Measurements from ENCODE around the gene FCGR3A. TPM values are rescaled to one million over a fixed set of nuclear protein-coding genes. Genes with fewer than 3 reads are reported as not detected.

Gene FCGR3A
- total RNA-seq, 1 donor from 2014 or later, result not detected

DNA sequence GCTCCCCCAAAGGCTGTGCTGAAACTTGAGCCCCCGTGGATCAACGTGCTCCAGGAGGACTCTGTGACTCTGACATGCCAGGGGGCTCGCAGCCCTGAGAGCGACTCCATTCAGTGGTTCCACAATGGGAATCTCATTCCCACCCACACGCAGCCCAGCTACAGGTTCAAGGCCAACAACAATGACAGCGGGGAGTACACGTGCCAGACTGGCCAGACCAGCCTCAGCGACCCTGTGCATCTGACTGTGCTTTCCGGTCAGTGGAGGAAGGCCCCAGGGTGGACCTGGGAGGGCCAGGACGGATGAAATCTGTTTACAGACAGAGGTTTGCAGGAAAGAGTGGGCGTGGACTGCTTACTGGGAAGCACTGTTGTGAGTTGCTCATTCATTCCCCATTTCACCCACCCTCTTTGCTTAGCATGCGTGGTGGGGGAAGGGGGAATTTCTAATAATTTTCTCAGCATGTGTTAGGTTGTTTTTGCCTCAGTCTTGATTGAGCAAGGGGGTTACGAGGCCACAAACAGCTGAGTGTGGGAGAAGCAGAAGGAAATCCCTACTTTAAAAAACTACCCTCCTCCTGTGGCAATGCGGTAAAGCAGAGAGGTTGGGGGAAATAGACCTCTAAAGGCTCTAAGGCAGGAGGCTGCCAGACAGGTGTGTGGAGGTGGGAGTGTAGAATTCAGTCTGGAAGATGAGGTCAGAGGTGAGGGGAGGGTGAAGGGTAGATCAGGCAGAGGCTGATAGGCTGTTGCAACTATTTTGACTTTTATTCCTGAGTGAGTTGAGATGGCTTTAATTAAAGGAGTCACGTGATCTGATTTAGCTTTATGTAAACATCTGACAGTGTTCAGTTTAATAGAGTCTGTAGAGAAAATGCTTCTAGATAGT, 43.0 kb downstream of the FCGR3A start:
- no peak overlapping the region for H2AFZ ChIP-seq (replicated peaks)
- H3K27ac Mint-ChIP-seq, result no peak overlapping the region

DNA sequence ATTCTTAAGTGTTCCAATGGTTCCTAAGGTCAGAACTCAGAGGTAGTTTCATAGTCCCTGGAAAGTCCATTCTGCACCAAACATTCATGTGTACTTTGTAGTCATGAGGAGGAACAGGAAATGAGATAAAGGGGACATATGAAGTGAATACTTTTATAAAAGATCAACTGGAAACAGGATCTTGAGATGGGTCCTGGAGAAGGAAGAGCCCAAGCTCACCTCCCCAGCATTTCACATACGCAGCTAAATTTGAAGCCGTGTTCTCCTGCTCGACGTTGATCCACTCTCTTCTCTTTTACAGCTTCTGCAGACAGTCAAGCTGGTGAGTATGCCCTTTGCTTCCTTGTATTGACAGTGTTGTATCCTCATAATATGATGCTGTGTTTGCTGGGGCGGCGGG, 43.9 kb downstream of the FCGR3A start:
- Histone ChIP-seq H3K27me3 (peaks cover 12% of the 10 kb centered on the region), H3K79me2 (ENCODE audit: low read depth) (no peaks in the 10 kb centered on the region), H3K36me3 (no peaks in the 10 kb centered on the region), H3K4me3 (no peak overlapping the region), H3K9ac (no peak overlapping the region), H3K4me2 (no peak overlapping the region), H4K20me1 (ENCODE audit: low read depth) (no peaks in the 10 kb centered on the region), H3F3A (ENCODE audit: low read depth) (no peaks in the 10 kb centered on the region), H2AFZ (replicated peaks) (no peak overlapping the region), H3K9me3 (ENCODE audit: low read depth) (no peaks in the 10 kb centered on the region), H3K27ac (no peak overlapping the region), H3K4me1 (peaks cover 6% of the 10 kb centered on the region)
- no peak for DNase-seq (ENCODE audit: low spot score)
- Mint-ChIP-seq H3K27me3 (ENCODE audit: insufficient read depth, low read depth) (peaks cover 11% of the 10 kb centered on the region), H3K9me3 (no peaks in the 10 kb centered on the region), H3K4me3 (no peak overlapping the region), H3K36me3 (no peaks in the 10 kb centered on the region), H3K4me1 (peaks cover 10% of the 10 kb centered on the region), H3K27ac (no peak overlapping the region)
- TF ChIP-seq EZH2 (IDR thresholded peaks at IDR 0.05) (no peak), EZH2phosphoT487 (IDR thresholded peaks at IDR 0.05) (no peak)
- TF ChIP-seq, protein P1, sequence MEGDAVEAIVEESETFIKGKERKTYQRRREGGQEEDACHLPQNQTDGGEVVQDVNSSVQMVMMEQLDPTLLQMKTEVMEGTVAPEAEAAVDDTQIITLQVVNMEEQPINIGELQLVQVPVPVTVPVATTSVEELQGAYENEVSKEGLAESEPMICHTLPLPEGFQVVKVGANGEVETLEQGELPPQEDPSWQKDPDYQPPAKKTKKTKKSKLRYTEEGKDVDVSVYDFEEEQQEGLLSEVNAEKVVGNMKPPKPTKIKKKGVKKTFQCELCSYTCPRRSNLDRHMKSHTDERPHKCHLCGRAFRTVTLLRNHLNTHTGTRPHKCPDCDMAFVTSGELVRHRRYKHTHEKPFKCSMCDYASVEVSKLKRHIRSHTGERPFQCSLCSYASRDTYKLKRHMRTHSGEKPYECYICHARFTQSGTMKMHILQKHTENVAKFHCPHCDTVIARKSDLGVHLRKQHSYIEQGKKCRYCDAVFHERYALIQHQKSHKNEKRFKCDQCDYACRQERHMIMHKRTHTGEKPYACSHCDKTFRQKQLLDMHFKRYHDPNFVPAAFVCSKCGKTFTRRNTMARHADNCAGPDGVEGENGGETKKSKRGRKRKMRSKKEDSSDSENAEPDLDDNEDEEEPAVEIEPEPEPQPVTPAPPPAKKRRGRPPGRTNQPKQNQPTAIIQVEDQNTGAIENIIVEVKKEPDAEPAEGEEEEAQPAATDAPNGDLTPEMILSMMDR (IDR thresholded peaks at IDR 0.05), result no peak

More for the DNA sequence above, 43.0 kb downstream of the FCGR3A start:
- Histone ChIP-seq H3F3A (ENCODE audit: low read depth) (no peaks in the 10 kb centered on the region), H3K9me3 (ENCODE audit: low read depth) (no peaks in the 10 kb centered on the region), H4K20me1 (ENCODE audit: low read depth) (no peaks in the 10 kb centered on the region), H3K27ac (no peak overlapping the region), H3K4me1 (peaks cover 6% of the 10 kb centered on the region), H3K4me3 (no peak overlapping the region), H3K36me3 (no peaks in the 10 kb centered on the region), H3K27me3 (peaks cover 5% of the 10 kb centered on the region), H3K9ac (no peak overlapping the region), H3K4me2 (no peak overlapping the region), H3K79me2 (ENCODE audit: low read depth) (no peaks in the 10 kb centered on the region)
- DNase-seq (ENCODE audit: low spot score), result no peak
- Mint-ChIP-seq H3K4me3 (no peak overlapping the region), H3K36me3 (no peaks in the 10 kb centered on the region), H3K27me3 (ENCODE audit: insufficient read depth, low read depth) (peaks cover 13% of the 10 kb centered on the region), H3K4me1 (peaks cover 13% of the 10 kb centered on the region), H3K9me3 (no peaks in the 10 kb centered on the region)
- no peak for TF ChIP-seq EZH2 (IDR thresholded peaks at IDR 0.05)

DNA sequence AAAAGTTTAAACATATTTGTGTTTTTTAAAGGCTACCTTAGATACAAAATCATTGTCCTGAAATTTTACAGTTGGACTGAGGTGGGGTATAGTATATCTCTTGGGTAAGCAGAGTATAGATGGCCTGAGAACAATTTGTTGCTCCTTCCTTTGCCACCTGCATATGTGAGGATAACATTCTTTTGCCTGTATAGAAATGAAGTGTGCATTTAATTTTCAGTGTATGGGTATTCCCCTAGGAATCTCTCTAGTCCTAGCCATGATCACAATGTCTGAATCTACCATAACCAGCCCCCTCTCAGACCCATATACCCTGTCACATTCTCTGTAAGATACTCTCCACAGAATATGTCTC, 46.2 kb downstream of the FCGR3A start:
- H3K9me3 ChIP-seq (ENCODE audit: low read depth), result no peaks in the 10 kb centered on the region
- peaks cover 6% of the 10 kb centered on the region for H3K4me1 ChIP-seq
- H3K36me3 ChIP-seq, result no peaks in the 10 kb centered on the region
- H4K20me1 ChIP-seq (ENCODE audit: low read depth), result no peaks in the 10 kb centered on the region
- H3K79me2 ChIP-seq (ENCODE audit: low read depth), result no peaks in the 10 kb centered on the region
- H3K9me3 Mint-ChIP-seq, result no peaks in the 10 kb centered on the region
- H3K4me1 Mint-ChIP-seq, result peaks cover 10% of the 10 kb centered on the region
- DNase-seq (ENCODE audit: low spot score), result no peak
- H3K36me3 Mint-ChIP-seq, result no peaks in the 10 kb centered on the region
- H3K4me3 Mint-ChIP-seq, result no peak overlapping the region
- H3K4me3 ChIP-seq, result no peak overlapping the region
- no peak overlapping the region for H3K27ac Mint-ChIP-seq
- no peaks in the 10 kb centered on the region for H3F3A ChIP-seq (ENCODE audit: low read depth)
- H3K27ac ChIP-seq, result no peak overlapping the region
- H3K9ac ChIP-seq, result no peak overlapping the region
- peaks cover 34% of the 10 kb centered on the region for H3K27me3 ChIP-seq
- no peak overlapping the region for H3K4me2 ChIP-seq
- TF ChIP-seq EZH2phosphoT487 (IDR thresholded peaks at IDR 0.05) (no peak), EZH2 (IDR thresholded peaks at IDR 0.05) (no peak)
- TF ChIP-seq, protein P1 (IDR thresholded peaks at IDR 0.05), result no peak
- H3K27me3 Mint-ChIP-seq (ENCODE audit: insufficient read depth, low read depth), result peaks cover 12% of the 10 kb centered on the region
- H2AFZ ChIP-seq (replicated peaks), result no peak overlapping the region

All from neural progenitor cell (in vitro differentiated cells).